GM21576 (cell line): ENCODE data around the gene SOS2.
"Not testable (repeated sequence)": the region's sequence is repeated elsewhere in the genome, so short reads cannot be mapped to it uniquely, and the experiment has no call there.

Experiments
- ATAC-seq: cut with Tn5 transposase; IDR thresholded peaks from one replicate; pipeline ENCODE4 v1.9.1; 2021; ENCODE audit warnings: mild to moderate bottlenecking, moderate library complexity; ENCODE audit not compliant: unreplicated experiment

Gene SOS2

DNA sequence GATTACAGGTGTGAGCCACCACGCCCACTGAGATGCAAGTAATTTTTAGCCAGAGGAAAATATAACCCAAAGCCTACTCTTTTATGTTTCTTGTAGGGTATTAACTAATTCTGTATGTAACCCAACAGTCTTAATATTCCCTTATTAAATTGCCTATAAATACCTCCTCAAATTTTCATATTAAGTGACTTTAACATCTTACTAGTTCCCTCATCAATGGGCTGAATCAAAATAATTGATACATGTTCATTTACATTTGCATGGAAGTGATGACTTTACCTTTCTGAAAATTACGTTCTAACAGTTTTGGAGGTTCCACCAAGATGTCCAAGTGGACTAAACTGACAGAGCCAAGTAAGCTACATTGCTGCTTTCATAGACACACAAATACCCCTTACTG is 3.1 kb downstream of the SOS2 start:
- ATAC-seq, result no peak

GRCh38 chr14:50225974-50226297 is 5.4 kb downstream of the SOS2 start:
- no peak for ATAC-seq

DNA sequence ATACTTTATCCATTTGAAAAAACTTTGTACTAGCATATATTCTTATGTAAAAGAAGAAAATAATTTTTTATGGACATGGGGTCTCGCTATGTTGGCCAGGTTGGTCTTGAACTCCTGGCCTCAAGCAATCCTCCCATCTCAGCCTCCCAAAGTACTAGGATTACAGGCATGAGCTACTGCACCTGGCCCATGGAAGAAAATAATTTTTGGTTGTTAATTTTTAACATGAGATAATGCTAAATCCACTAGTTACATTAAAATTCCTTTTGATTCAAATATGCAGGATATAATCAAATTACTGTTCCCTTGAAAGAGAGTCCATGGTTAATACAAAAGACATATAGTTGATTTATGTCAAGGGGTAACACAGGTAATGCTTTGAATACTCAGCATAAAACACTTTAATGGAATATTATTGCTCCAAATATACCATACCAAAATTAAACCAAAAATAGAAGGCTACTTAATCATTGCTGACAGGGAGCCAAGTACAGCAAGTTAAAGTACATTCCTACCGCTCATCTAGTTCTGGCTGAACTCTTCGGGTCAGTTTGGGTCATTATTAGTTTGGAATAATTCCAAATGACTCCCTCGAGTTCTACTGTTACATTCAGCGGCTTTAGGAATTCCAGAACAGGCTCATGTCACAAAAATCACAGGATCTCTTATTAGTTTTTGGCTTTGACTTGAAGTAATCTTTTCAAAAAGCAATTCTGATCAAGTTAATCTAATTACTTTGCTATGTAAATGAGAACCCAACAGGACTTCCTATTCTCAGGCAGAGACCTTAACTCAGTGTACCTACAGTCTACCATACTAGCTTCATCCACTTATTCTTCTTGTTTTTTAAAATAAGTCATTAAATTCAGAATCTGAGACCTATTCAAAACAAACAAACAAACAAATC is 6.1 kb downstream of the SOS2 start:
- ATAC-seq, result no peak

GRCh38 chr14:50222055-50222613 is 9.2 kb downstream of the SOS2 start:
- no peak for ATAC-seq

DNA sequence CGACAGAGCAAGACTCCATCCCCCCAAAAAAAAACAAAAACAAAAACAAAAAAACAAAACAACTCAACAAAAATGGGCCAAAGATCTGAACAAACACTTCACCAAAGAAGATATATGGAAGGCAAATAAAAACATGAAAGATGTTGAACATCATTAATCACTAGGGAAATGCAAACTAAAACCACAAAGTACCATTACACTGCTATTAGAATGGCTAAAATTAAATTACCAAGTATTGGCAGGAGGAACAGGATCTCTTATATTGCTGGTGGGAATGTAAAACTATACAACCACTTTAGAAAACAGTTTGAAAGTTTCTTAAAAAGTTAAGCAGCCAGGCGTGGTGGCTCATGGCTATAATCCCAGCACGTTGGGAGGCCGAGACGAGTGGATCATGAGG is 12.9 kb downstream of the SOS2 start:
- ATAC-seq, result no peak

- ATAC-seq, result no peak
Observed at GRCh38 chr14:50215416-50215815, 16.0 kb downstream of the SOS2 start.

GRCh38 chr14:50213795-50214194 is 17.6 kb downstream of the SOS2 start:
- ATAC-seq, result no peak

DNA sequence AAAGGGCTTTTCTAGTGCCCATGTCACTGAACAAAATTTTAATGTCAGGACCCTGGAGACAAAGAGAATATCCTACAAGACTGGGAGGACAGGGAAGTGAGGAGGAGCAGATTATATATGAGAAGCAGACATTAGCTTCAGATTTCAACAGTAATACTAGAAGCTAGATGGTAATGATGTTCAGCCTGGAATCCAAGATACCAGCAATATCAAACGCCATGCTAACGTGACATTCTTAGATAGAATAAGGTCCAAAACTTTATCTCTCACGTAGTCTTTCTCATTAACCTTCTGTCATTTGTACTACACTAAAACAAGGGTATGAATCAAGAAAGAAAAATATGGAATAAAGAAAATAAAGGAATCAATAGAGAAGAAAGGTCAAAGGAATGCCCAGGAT is 18.7 kb downstream of the SOS2 start:
- no peak for ATAC-seq

DNA sequence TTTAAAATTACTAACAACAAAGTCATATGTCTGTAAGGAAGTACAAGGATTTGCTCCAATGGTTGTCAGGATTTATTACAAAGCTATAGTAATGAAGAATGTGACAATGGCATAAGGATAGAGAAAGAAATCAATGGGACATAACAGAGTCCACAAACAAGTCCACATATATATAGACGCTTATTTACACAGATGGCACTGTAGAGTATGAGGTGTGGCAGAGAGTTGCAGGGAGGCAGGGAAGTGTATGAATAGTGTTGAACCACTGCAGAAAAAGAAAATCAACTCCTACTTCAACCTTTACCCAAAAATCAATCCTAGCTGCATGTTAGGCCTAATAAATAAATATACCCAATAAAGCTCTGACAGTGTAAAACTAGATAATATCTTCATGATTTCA is 21.3 kb downstream of the SOS2 start:
- no peak for ATAC-seq

- no peak for ATAC-seq
Observed at GRCh38 chr14:50198499-50198898, 32.9 kb downstream of the SOS2 start.

DNA sequence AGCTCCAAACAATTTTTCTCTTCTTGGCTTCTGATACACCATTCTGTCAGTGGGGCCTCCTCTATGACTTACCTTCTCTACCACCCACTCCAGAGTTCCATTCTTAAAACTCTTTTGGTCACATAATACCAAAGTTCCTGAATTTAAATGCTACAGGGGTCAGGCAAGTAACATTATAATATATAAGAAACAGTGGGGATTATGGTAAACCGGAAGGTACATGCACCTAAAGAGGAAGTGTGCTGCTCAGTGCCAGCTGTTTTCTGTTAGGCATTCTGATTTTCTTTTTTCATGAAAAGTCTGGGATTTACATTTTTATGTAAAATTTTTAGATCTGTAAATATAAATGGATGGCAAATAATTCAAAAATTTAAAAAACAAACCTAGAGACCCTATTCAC is 39.9 kb downstream of the SOS2 start:
- ATAC-seq, result no peak

DNA sequence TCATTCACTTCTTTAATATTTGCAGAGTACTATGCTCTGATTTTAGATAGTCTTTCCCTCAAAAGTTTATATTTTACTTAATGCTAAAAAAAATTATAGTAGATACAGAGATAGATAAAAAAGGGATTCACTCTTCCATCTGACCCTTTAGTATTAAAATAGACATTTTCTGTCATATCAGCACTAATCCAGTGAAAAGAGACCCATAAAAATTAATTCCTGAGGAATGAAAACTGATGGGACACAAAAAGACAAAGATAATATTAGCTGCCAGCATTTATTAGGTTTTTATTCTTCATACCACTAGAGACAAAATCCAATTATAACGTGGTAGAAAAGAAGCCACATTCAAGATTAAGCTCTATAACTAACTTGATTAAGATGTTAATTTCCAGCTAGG is 45.3 kb downstream of the SOS2 start:
- no peak for ATAC-seq

DNA sequence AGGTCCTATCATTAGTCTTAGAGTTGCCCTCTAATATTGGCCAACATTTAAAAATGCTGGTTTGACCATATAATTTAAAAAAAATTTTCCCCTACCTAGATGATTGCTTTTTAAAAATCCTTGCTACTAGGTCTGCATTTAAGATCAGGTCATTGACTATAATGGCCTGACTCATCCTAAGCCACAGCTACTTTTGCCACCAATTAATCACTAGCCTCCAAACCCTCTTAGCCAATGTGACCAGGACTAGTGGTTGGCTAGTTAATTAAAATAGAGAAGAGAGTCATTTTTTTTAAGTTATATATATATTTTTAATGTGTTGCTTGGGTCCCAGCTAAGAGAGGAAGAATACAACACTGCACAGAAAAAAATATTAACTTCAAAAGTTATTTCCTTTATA is 57.5 kb downstream of the SOS2 start:
- no peak for ATAC-seq

DNA sequence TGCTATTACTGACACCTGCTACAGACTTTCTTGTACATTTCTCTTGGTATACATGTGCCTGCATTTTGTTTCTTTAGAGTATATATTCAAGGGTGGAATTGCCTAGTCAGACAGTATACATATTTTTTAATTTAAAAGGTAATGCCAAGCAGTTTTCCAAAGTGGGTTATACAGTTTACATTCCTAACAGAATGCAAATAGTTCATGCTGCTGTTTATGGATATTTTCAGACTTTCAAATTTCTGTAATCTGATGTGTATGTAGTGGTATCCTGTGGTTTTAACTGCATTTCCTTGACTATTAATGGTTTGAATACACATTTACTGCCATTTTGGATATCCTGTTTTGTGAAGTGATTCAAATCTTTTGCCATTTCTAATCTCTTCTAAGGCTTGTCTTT is 59.5 kb downstream of the SOS2 start:
- ATAC-seq, result no peak

- not testable (repeated sequence) for ATAC-seq
Observed at GRCh38 chr14:50167381-50167780, 64.0 kb downstream of the SOS2 start.

DNA sequence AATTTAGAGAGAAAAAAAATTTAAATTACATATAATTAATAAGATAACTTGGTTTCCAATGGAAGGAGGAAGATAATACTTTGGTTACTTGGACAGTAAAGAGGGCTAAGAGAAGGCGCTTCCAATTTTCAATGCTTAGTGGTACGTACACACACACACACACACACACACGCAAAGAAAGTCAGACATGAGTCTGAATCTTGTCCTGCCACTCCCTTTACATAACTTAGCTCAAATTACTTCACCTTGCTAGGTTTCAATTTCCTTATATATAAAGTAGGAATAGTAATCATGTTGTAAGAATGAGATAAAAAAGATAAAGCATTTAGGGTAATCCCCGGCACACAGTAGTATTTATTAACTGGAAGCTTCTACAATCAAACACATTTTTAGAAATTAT is 75.3 kb downstream of the SOS2 start:
- ATAC-seq, result no peak

- ATAC-seq, result no peak
Observed at GRCh38 chr14:50148799-50149198, 82.6 kb downstream of the SOS2 start.

GRCh38 chr14:50139192-50139591 is 92.2 kb downstream of the SOS2 start:
- ATAC-seq, result no peak

- ATAC-seq, result no peak
Observed at GRCh38 chr14:50127802-50128201, 103.6 kb downstream of the SOS2 start.

DNA sequence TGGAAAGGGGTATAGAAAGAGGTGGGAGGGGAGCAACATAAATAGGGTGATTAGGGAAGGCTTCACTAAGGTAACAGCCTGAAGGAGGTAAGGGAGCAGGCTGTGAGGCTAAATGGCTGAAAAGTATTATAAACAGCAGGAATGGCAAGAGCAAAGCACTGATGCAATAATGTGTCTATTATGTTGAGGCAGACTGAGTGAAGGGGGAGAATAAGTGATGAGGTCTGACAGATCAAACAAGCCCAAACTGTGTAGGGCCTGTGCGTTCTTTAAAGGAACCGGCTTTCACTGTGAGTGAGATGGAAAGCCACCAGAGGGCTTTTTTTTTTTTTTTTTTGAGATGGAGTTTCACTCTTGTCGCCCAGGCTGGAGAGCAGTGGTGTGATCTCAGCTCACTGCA is 108.3 kb downstream of the SOS2 start:
- ATAC-seq, result no peak

DNA sequence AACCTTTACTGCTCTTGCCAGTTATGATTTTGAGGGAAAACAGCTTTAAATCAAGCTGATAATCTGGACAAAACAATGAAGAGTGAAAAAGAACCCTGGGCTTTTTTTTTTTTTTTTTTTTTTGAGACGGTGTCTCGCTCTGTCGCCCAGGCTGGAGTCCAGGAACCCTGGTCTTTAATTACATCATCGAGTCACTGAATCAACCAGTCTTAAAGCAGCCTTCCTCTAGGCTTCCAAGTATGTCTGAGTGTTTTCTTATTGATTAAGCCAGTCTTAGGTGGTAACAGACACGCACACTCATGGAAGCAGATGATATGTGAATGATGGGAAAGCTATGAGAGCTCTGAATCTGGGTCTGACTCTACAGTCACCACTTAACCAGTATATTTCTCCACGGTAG is 109.1 kb downstream of the SOS2 start:
- no peak for ATAC-seq

DNA sequence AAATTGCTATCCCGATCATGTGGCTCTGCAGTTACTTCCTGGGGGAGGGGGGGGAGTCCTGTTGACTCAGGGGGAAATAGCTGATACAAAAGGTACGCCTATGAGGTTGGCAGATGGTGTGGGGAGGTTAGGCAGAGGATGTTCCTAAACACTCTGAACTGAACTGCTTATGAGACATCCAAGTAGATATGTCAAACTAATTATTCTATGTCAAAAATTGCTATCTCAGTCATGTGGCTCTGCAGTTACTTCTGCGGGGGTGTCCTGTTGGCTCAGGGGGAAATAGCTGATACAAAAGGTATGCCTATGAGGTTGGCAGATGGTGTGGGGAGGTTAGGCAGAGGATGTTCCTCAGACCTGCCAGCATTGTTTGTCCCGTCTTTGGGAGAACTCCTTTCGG is 109.9 kb downstream of the SOS2 start:
- ATAC-seq, result no peak

- ATAC-seq, result no peak
Observed at GRCh38 chr14:50117456-50117855, 113.9 kb downstream of the SOS2 start.
